NCI-H1436 (cell line): ENCODE results near the gene NEDD4L.

Experiments used
- DNase-seq: peaks from one replicate; lab custom pipeline; 2025; lab: John Stamatoyannopoulos, UW

Gene NEDD4L

DNA sequence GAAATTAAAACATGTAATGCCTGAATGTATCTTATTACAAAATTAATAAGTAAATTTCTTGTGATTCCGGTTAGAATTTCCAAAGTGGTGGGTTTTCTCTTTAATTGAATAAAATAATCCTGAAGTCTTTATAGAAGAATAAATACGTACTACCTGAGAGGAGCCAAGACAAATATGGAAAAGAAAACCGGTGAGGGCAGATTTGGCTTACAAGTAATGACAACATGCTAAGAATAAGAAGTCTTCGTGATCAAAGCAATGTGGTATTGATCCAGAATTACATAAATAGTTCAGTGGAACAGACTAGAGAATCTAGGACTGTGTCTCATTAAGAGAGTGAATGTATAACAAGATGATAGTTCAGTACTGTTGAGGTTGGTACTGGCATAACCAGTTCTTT, 167.5 kb downstream of the NEDD4L start:
- no peak for DNase-seq

DNA sequence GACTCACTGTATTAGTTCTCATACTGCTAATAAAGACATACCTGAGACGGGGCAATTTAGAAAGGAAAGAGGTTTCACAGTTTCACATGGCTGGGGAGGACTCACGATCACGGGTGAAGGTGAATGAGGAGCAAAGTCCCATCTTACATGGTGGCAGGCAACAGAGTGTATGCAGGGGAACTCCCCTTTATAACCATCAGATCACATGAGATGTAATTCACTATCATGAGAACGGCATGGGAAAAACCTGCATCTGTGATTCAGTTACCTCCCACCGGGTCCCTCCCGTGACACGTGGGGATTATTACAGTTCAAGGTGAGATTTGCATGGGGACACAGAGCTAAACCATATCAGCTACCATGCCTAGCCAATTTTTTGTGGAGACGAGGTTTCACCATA, 168.2 kb downstream of the NEDD4L start:
- DNase-seq: no peak

DNA sequence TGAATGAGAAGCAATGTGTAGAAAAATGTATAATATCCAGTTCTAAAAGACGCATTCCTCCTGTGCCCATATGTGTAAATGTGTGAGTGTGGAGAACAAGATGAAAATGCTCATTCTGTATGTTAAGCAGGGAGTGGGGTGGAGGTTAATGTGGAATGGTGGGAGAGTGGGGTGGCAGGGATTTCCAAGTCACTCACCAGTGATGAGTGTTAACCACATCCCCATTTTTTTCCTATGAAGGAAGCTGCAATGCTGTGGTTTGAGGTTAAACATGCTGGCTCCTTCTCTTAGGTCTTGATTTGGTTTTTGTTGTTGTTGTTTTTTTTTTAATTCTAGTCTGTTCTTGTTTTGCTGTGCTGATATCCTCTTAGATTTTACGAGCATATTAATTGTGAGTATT, 169.4 kb downstream of the NEDD4L start:
- no peak for DNase-seq

DNA sequence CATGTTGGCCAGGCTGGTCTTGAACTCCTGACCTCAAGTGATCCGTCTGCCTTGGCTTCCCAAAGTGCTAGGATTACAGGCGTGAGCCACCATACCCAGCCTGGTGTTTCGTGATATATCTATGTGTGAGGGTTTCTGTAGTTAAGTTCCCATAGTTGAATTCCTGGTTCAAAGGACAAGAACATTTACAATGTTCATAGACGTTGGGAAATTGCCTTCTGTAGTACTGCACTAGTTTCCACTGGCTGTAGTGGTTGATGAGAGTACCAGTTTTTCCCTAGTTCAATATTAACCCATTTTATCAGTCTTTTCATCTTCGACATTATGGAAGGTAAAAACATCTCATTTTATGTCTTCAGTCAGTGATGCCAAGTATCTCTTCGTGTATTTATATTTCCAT, 171.0 kb downstream of the NEDD4L start:
- no peak for DNase-seq

DNA sequence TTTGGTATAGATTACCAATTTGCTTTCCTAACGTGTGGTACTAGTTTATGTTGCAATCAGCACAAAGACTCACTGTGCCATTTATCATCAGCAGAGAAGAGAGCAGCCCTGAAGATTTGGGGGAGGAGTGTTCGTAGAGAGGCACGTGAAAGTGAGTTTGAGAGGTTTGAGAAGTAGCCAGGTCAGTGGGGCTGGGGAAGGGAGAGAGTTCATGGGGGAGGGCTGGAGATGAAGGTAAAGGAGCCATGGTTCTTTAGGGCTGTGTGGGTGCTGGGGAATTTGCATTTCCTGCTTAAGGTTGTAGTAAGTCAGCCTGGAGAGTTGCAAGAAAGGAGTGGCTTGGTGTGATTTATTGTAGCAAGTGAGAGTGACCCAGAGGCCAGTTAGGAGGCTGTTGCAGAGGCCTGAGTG, 172.1 kb downstream of the NEDD4L start:
- DNase-seq: no peak

DNA sequence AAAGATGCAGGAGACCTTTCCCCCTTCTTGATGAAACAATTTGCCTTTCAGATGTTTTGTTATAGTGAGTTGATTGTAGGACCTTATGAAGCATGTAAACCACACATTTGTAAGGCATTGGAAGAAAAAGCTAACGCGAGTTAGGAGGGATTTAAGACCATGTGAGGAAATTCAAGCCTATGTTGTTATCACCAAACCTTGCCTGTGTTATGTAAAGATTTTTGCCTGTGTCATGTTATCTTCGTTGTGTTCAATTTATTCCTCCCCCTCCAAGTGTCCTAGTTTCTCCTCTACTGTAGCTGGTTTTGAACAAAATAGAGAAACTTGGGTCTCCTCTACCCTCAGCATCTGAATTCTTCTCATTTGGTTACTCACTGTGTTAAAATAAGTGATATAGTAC, 173.0 kb downstream of the NEDD4L start:
- DNase-seq: no peak

DNA sequence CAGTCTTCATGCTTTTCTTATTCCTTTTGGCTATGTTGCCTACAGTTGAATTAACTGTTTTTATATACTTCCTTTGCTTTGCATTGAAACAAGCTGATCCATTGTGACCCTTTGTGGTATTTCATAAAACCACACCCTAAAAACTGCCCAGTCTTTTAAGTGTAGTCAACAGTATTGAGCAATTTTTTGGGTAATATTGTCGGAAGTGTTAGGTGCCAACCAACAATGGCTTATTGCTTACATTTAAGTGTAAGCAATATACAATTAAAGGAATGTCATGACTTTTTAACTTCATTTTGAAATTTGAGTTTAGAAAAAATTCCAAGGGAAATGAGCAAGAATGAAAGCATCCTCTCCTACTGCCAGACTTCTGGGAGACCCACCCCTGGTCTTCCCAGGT, 174.1 kb downstream of the NEDD4L start:
- DNase-seq: no peak

DNA sequence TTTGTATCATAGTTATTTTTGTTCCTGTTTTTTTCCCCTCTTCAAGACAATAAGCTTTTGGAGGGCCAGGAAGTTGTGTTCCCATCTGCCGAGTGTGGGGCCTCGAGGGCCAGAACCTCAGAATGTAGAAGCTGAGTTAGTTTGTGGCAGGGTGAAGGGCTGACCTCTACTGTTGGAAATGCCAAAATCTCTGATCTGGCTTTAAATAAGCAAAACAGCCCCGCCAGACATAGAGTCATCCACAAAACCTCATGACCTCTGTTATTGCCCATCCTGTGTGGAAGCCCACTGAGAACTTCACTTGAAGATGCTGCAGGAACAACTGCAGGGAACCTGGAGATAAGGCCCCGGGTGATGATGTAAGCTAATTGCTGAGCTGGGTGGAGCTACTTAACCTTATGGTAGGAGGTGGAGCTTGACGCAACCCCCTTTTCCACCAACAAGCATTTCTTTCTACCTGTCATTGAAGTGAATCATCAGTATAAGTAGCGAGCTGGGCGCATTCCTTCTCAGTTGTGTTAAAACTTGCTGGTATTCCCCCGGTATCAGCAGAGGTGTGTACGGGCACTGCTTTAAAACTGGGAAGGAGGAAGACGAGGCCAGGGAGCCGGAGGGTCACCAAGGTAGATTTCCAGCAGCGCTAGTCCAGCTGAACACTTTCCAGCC, 177.2 kb downstream of the NEDD4L start:
- DNase-seq: no peak

DNA sequence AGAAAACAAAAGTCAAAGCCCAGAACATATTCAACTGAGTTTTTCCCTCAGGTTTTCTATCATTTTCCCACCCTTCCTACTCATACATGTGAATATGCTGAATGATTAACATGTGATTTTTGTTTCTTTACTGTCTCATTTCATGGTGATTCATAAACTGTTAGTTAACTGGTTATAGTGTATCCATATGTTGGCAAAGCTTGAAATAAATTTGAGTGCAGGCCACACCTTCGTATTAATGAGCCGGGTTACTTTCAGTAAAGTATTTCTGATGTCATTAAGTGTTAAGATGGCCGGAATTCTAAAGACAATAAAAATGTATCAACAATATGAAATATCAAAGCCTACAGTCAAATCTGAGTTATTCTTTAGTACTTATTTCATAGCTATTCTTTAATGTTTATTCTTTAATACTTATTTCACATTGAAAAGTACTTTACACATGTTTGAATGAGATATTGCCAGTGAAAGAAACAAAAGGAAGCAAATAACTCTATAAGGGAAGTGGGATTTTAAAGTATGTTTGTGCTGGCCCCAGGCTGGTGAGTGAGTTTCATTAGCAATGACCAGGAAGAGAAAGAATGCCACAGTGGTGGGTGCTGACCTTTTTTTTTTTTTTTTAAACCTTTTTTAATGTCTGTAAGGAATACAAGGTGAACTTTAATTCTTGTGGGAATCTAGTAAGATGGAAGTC, 178.6 kb downstream of the NEDD4L start:
- DNase-seq: no peak

DNA sequence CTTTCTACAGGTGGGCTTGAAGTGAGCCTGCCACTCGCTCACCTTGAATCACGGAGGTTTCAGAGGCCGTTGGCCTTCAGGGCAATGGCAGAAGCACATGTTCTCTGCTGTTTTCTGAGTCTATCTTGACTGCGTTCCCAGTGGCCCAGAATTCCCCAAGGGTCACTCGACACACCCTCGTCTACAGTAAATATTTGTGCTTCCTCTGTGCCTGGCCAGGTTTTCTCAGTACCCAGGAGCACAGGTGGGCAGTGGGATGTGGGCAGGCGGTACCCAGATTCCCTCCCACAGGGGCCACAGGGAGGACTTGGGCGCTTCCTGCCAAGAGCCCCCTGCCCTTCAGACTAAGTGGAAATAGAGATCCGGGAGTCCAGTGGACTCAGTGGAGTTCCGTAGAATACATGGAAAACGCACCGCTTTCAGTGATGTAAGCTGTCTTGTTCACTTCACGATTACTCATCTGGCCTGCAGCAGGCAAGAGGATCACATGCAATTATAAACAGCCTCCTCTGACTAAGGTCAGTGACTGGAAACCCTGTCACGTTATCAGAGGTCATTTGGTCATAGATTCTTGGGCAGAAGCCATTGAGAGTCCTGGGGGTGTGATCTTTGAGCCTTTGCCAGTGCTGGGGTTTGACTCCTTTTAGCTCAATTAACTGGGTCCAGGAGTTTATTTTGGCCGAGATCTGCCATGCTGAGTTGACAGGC, 179.8 kb downstream of the NEDD4L start:
- DNase-seq: peak; percentile 53

DNA sequence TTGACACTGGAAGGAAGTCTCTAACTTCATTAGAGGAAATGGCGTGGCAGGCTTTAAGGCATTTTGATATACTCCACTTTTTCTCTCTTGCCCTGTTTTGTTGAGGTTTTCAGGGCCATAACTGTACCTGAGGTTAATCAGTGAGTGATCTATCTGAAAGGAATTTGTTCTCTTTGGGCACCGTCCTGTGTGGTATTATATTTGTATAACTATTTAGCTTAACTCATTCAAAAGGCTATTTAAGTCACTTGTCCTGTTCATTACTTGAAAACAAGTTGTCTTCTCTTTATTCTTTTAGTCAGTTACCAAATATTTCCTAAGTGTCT, 180.4 kb downstream of the NEDD4L start:
- DNase-seq: no peak

DNA sequence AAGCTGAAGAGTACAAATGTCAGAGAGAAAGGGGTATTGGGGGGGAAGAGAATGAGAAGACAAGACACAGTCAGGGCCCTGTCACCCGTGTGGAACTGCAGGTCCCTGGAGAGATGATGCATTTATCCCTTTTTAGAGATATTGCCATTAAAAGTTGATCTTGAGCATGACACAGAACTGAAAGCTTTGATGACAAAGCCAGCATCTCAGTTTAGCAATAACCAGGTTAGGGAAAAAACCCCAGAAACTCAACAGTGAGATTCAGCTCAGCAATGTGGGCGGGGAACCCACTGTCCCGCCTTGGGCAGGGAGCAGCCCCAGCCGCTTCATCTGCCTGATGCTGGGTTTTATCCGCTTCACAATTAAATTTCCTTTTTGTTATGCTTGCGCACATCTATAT, 181.1 kb downstream of the NEDD4L start:
- no peak for DNase-seq

DNA sequence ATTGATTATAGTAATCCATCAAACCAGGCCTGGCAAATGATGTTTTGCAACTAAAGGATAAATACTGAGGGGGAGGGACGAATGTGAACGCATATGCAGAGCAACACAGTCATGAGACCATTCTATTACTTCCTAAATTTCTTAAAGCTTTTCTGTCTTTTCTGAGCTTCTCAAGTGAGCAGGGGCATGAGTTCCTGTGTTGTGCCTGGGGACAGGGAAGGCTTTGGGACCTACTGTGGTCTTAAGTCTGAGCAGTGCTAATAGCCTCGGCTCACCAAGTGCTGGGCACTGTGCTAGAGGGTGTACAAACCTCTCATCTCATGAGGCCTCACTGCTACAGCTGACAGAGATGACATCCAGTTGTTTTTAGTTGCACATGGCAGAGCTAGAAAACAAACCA, 182.4 kb downstream of the NEDD4L start:
- no peak for DNase-seq

DNA sequence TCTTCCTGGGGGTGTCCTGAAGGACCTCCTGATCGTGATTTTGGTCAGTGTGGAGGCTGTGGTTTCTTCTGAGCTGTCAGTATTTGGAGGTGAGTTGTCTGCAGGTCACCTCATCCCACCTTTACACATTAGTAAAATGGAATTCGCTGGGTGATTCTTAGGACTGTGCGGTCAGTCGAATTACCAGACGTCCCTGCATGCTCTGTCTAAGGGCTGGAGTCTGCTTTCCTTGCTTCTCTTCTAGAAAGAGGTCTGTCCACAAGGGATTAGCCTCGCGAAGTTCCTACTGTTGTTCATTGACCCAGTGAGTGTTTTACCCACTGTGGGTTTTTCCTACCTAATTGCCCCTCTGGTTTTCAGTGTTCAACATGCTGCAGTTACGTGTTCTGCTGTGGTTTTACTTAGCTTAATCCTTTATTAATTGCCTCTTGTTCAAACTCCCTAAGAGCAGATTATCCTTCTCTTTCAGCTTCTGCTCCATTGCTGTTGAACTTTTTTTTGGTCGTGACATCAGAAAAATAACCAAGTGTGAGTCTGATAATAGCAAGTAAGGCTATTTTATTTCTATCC, 183.4 kb downstream of the NEDD4L start:
- DNase-seq: no peak

DNA sequence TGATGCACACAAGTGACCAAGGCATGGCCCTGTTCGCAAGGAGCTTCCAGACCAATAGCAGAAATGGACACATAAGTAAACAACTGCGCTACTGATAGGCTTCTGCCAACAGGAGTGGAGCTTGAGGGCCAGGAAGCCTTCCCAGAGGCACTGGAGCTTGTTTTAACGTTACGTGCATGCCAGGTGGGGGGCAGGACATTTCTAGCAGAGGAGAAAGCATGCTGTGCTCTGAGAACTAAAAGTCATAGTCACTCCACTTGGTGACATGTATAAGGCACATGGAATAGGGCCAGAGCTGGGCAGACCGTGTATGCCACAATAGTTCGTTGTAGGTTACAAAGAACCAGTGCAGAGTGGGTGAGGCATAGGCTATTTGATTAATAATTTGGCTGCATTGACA, 184.2 kb downstream of the NEDD4L start:
- DNase-seq: no peak

DNA sequence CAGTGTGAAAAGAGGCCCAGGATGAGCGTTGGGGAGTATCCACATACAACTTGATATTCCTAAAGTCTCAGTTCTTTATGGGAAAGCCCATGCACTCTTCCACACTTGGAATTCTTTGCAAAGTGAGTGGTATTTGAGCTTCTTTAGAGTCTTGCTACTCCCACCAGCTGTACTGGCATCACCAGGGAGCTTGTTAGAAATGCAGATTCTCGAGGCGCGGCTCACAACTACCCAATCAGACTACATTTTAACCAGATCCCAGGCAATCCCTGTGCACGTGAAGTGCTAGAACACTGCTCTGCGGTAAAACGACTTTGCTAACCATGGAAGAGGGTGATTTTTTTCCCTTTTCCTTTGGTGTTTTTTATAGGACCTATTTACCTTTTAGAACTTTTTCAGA, 184.7 kb downstream of the NEDD4L start:
- DNase-seq: no peak

DNA sequence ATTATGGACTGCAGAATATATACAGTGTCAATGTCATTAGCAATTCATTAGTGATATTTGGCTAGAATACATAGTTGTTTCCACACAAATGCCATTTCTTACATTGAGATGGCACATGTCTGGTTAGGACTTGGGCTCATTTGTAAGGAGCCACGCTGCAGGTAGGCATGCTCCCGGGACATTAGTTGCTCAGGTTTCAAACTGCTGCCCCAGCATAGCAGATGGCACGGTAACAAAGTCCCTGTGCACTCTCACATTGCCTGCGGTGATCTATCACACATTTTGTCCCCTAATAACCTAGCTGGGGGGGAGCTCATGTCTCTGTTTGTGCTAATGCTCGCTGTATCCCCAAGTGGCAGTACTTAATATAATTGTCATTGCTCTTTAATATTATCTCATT, 185.1 kb downstream of the NEDD4L start:
- DNase-seq: no peak

DNA sequence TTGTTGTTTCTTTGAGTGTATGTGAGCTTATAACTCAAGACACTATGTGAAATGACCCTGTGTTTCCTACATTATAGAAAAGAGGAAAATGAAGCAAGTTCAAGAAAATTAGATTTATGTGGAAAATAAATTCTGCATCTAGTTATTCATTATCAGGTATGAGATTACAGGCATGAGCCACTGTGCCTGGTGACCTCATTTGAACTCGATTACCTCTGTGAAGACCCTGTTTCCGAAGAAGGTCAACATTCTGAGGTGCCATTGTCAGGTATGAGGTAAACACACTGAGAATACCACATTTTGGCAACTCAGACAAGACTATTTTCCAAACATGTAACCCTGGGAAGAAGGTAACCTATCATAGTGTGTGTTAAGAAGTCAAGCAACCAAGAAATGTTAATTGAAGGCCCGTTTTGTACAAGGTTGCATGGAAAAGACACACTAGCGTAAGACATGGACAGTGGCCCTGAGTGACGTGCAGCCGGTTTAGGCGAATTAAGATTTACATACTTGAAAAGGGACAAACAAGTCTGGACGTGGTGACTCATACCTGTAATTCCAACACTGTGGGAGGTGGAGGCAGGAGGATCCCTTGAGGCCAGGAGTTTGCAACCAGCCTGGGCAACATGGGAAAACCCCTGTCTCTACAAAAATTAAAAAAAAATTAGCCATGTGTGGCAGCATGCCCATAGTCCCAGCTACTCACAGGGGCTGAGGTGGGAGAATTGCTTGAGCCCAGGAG, 186.6 kb downstream of the NEDD4L start:
- no peak for DNase-seq

DNA sequence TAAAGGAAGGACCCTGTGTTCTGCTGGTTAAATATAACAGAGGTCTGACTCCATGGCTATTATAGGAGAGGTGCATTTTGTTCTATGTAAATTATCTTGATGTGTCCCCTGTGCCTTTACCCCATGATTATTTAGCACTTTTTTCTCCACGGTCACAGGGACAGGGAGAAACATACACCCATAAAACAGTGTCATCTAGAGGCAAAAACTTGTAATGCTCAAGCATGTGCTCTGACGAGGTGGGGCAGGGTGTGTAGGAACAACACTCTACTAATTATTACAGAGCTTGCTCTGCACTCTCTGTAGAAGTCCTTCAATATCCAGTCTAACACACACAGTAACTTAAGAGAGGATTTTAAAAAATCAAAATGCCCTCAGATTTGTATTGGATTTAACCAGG, 187.9 kb downstream of the NEDD4L start:
- no peak for DNase-seq

DNA sequence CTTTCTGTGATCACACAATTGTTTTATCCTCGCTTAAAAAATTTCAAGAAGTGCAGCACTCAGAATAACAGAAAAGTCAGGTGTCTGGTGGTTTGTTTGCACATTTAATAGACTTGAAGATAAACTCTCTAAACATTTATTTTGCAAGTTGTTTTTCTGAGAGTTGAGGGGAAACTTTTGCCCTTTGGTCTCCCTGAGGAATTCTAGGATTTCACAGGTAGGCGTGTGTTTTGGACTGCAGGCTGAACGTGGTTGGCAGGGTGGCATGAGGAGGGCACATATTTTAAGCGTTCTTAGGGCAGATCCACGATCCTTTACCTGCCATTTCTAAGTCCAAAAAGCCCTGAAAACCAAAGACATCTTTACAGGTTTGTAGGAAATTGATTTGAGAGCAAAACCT, 188.6 kb downstream of the NEDD4L start:
- no peak for DNase-seq

DNA sequence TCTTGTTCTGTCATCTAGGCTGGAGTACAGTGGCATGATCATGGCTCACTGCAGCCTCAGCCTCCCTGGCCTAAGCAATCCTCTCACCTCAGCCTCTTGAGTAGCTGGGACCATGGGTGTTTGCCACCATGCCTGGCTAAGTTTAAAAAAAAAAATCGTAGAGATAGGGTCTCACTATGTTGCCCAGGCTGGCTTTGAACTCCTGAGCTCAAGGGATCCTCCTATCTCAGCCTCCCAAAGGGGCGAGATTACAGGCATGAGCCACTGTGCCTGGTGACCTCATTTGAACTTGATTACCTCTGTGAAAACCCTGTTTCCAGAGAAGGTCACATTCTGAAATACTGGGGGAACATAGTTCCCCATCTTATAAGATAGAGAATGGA, 190.3 kb downstream of the NEDD4L start:
- no peak for DNase-seq

DNA sequence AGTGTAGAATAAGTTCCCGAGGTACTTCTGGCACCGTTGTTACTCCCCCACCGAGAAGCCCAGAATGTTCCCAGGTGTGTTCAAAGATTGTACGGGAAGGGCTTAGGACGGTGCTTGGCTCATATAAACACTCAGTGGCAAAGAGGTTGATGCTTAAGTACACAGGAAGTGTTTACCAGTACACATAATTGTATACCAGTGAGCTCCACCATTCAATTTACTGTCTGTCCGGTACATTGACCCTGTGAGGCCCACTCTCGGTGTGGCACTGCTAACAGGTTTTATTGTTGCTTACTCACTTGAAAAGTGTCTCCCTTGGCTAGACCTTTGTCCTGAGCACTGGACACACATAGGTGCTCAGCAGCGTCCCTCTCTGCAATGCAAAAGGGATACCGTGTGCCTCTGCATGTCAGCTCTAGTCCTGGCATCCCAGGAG, 191.0 kb downstream of the NEDD4L start:
- no peak for DNase-seq

DNA sequence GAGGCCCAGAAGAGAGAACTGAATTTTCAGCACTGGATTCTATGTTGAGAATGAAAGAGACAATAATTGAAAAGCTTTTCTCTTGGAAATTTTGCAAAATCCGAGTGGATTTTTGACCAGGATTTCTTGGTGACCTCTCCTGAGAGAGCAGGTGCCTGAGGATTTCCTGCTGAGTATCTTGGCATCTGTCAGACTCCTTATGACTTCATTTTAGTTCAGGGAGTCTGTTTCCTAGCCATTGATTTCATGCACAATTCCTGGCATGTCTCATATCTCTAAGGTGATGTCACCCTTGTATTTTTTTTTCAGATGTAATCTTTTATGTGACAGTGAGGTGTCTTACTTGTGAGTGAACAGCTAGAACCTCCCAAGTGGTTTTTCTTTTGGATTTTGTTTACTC, 195.9 kb downstream of the NEDD4L start:
- no peak for DNase-seq
